ENCODE data around the gene ZSCAN31.
"Not testable (repeated sequence)": the region's sequence is repeated elsewhere in the genome, so short reads cannot be mapped to it uniquely, and the experiment has no call there.

- TF ChIP-seq CTCF (IDR thresholded peaks at IDR 0.05 in 2 of 3, conservative IDR thresholded peaks at IDR 0.05 in 1 of 3; ENCODE audit: borderline replicate concordance in 1 of 3, insufficient read depth in 1 of 3, low read depth in 2 of 3, low read length in 2 of 3); EZH2 (IDR thresholded peaks at IDR 0.05); CEBPB (IDR thresholded peaks at IDR 0.05; ENCODE audit: low read depth); JUND (IDR thresholded peaks at IDR 0.05); YY1 (IDR thresholded peaks at IDR 0.05; ENCODE audit: extremely low read depth, insufficient replicate concordance, low read depth, low read length); POLR2A (IDR thresholded peaks at IDR 0.05; ENCODE audit: borderline replicate concordance, extremely low read depth, insufficient read depth, insufficient read length); SIN3A (IDR thresholded peaks at IDR 0.05; ENCODE audit: low read depth); SRF (IDR thresholded peaks at IDR 0.05; ENCODE audit: low read depth); POLR2AphosphoS5 (IDR thresholded peaks at IDR 0.05; ENCODE audit: low read depth, low read length): not testable (repeated sequence)
- TF ChIP-seq, protein P1, sequence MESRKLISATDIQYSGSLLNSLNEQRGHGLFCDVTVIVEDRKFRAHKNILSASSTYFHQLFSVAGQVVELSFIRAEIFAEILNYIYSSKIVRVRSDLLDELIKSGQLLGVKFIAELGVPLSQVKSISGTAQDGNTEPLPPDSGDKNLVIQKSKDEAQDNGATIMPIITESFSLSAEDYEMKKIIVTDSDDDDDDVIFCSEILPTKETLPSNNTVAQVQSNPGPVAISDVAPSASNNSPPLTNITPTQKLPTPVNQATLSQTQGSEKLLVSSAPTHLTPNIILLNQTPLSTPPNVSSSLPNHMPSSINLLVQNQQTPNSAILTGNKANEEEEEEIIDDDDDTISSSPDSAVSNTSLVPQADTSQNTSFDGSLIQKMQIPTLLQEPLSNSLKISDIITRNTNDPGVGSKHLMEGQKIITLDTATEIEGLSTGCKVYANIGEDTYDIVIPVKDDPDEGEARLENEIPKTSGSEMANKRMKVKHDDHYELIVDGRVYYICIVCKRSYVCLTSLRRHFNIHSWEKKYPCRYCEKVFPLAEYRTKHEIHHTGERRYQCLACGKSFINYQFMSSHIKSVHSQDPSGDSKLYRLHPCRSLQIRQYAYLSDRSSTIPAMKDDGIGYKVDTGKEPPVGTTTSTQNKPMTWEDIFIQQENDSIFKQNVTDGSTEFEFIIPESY (IDR thresholded peaks at IDR 0.05; ENCODE audit: extremely low read depth, insufficient replicate concordance, low read length): not testable (repeated sequence)
Observed at GRCh38 chr6:28359562-28359961, 23.6 kb upstream of the ZSCAN31 start.
